GM15510 (cell line): ENCODE measurements around the gene OR7A10.

Experiments used
- POLR2A ChIP-seq: IDR thresholded peaks from 3 replicates; pipeline ENCODE4 v1.6.1; 2011; ENCODE audit warnings: borderline replicate concordance; ENCODE audit not compliant: insufficient read length; ENCODE audit errors: extremely low read depth

OR7A10 gene

GRCh38 chr19:14817052-14817451 is 31.7 kb downstream of the OR7A10 start:
- TF ChIP-seq POLR2A: no peak

- TF ChIP-seq POLR2A: no peak
Observed at GRCh38 chr19:14814982-14815652, 33.6 kb downstream of the OR7A10 start.

- no peak for TF ChIP-seq POLR2A
Observed at GRCh38 chr19:14809272-14810057, 39.3 kb downstream of the OR7A10 start.

- no peak for TF ChIP-seq POLR2A
Observed at GRCh38 chr19:14804765-14805164, 44.0 kb downstream of the OR7A10 start.

GRCh38 chr19:14798760-14799159 is 50.0 kb downstream of the OR7A10 start:
- TF ChIP-seq POLR2A: no peak

GRCh38 chr19:14796021-14796420 is 52.7 kb downstream of the OR7A10 start:
- no peak for TF ChIP-seq POLR2A

- no peak for TF ChIP-seq POLR2A
Observed at GRCh38 chr19:14795078-14795721, 53.5 kb downstream of the OR7A10 start.
